ENCODE data around the gene GAS7.
A peak's percentile ranks its signal among the peaks of the same experiment; 100 is the strongest.
"Not testable (repeated sequence)": the region's sequence is repeated elsewhere in the genome, so short reads cannot be mapped to it uniquely, and the experiment has no call there.

GAS7 gene

DNA sequence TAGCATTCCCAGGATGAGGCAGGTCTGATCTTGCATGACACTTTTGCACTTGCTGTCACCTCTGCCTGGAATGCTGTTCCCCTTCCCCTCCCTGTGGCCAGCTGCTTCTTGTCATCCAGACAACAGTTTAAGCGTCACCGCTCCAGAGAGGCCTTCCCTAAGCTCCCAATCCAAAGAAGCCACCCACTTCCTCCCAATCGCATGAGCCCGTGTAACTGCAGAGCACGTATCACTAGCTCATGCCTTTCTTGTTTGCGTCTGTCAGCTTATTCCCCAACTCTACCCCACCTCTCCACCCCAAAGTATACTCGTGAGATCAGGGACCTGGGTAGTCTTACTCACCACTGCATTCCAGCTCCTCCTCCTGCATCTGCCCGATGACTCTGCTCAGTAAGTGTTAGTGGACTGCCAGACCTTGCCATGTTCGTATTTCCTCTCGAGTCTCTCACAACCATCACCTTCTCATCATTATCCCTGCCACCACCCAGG, 92.8 kb downstream of the GAS7 start:
- DNase-seq: no peak

DNA sequence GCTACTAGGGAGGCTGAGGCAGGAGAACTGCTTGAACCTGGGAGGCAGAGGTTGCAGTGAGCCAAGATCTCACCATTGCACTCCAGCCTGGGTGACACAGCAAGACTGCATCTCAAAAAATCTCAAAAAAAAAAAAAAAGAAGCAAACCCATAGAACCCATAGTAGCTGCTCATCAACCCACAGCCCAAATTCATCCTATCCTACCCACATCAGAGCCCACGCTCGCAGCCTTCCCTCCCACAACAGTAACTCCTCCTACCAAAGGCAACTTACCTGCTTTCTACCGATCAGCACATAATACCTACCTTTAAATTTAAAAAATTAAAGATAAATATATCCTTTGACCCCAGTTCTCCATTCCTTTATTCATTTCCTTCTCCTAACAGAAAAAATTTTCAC, 94.7 kb downstream of the GAS7 start:
- DNase-seq: no peak

DNA sequence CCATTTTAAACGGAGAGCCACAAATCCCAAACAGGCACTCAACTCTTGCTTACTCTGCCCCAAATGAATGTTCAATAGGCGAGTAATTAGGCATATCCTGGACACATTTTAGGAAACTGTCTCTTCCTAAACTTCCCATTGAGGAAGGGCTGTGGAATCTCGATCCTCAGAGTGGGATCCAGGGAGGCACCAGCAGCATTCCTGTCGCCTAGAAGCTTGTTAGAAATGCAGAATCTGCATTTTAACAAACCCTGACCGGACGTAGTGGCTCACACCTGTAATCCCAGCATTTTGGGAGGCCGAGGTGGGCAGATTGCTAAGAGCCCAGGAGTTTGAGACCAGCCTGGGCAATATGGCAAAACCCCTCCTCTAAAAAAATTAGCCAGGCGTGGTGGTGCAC, 95.6 kb downstream of the GAS7 start:
- no peak for DNase-seq

DNA sequence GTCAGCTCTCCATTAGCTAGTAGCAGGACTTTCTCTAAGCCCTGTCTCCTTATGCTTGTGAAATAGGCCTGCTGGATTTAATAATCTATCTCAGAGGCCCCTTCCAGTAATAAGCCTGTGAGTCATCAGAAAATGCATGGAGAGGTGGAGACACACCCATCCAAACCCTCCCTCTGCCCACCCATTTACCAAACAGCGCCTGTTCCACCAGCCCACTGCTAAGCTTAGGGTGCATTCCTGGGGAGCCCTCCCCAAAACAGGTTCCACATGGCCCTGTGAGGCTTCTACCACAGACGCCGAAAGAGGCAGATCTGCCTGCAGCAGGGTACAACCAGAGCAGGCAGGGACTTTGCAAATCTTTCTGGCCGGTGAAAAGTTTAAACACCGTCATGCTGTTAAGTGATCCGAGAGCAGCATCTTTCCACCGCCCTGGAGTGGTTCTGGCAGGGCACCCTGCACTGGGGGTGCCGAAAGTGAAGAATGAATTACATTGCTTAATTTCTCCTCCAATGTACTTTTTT, 99.3 kb downstream of the GAS7 start:
- DNase-seq: no peak

DNA sequence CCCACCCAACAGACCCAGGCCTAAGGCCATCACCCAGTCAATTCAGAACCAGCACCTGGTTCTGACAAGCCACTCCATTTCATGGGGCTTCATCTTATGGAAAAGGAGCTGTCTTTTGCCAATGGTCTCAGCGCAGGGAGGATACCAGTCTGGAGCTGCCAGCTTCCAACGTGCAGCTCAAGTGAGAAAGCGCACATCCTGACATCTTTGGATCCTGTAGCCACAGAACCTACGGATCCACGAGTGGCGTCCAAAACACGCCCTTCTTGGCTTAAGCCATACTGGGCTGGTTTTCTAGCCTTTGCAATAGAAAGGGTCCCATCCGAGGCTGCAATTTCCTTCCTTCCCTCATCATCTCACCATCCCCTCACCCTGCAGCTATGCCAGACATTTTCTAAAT, 101.8 kb downstream of the GAS7 start:
- no peak for DNase-seq

DNA sequence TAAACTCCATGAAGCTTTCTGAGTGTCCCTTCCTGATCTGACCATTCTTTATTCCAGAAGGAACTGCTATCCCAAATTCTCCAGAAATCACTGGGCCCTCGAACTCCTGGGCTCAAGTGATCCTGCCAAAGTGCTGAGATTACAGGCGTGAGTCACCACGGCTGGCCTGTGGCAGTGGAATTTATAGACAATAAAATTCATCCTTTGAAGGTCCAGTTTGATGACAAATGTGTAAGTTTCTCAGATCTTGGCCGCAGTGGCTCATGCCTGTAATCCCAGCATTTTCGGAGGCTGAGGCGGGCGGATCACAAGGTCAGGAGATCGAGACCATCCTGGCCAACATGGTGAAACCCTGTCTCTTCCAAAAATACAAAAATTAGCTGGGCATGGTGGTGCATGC, 103.1 kb downstream of the GAS7 start:
- not testable (repeated sequence) for DNase-seq

DNA sequence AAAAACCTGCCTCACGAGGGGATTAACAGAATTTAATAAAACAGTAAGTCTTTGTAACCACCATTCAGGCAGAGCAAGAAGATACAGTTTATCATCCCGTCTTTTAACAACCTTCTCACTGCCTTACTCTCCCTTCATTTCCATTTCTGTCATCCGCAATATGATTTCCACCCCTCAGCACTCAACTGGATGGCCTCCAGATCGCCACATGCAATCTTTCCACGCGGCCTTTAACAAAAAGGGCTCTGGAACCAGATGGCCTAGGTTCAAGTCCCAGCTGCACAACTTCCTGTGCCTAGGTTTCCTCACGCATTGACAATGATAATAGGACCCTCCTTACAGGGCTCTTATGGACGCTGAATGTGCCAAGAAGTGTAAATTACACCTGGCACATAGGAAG, 103.6 kb downstream of the GAS7 start:
- no peak for DNase-seq

DNA sequence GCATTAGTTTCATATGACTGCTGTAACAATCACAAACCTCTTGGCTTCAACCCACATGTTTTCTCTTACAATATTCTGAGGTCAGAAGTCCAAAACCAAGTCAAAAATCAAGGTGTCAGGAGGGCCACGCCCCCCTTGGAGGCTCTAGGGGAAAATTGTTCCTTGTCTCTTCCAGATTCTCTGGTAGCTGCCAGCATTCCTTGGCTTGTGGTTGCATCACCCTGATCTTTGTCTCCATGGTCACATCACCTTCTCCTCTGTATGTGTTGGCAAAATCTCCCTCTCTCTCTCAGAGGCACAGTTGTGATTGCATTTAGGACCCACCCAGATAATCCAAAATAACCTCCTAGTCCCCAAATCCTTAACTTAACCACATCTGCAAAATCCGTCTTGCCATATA, 105.8 kb downstream of the GAS7 start:
- DNase-seq: no peak

DNA sequence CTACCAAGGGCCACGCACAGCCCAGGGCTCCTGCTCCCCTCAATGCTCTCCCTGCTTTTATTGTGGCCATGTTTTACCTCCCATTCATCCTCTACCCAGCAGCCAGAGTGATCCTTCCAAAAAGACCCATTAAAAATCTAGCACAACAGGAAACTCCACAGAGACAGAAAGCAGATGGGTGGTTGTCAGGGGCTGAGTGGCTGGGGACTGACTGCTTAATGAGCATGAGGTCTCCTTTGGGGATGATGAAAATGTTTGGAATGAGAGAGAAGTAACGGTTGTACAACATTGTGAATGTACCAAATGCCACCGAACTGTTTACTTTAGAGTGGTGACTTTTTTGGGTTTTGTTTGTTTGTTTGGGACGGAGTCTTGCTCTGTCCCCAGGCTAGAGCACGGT, 107.4 kb downstream of the GAS7 start:
- no peak for DNase-seq

DNA sequence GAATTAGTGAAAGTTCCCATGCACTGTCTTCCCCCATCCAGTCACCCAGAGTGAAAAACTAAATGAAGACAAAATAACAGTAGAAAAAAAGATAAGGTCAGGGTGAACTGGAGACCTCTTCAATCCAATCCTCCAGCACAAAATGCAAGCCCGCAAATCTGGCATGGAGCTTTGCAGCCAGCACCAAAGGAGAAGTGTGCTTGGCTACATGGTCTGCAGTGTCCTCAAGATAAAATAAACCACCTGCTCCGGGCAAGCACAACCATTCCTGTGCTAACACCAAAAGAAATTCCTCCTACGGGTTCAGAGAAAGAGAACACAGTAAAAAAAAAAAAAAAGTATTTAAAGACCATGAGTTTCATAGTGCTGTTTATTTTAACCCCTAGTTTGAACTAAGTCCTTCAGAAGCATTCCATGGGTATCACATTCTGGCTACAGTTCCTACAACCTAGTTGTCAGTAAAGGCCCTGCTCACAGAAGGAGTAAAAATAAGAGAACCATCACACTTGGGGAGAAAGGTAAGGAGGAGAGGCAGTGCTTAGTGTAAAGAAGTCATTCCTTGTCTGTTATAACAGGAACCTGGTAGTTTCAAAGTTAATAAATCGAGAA, 109.1 kb downstream of the GAS7 start:
- no peak for DNase-seq

DNA sequence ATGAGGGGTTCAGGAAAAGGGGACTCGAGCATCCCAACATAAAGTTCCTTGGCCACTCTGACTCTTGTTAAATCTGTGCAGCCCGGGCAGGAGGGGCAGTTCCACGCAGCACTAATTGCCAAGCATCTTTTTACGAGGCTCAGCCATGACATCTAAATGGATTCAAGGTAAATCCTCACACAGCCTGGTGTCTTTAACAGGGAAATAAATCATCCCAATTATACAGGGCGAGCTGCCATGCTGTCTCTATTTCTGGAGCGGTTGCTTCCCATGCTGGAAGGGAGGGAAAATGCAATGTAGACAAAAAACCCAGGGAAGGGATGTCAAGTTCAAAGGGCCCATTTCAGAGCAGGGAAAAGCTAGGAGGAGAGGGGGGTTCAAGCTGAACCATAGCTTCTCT, 110.0 kb downstream of the GAS7 start:
- DNase-seq: no peak

DNA sequence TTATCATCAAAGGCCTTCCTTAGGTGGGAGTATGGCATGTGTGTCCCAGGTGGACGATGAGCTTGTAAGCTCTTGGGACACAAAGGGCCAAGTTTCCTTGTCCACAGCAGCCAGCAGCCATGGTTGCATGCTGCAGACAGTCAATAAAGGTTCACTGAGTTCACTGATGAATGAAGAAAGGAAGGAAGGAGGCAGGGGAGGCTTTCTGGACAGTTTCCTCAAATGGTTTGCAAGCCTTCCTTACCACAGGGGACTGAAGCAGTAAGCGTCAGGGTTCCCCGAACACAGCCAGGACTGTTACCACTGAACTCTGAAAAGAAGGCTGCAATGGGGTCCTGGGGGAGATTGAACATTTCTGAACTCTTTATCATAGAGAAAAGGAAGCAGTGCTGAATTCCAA, 111.1 kb downstream of the GAS7 start:
- no peak for DNase-seq

DNA sequence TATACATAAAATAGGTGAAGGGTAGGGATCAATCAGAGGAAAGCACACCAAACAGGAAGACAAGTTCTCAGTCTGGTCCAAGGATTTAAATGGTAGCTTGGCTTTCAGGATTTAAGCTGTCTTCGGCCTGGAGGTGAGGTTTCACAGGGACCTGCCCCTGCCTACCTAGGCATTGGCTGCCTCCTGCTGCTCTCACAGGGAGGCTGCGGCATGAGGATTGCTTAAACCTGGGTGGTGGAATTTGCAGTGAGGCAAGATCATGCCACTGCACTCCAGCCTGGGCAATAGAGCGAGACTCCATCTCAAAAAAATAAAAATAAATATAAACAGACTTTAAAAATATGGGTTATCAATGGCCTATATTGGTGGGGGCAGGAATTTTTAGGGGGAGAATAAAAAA, 114.5 kb downstream of the GAS7 start:
- no peak for DNase-seq

DNA sequence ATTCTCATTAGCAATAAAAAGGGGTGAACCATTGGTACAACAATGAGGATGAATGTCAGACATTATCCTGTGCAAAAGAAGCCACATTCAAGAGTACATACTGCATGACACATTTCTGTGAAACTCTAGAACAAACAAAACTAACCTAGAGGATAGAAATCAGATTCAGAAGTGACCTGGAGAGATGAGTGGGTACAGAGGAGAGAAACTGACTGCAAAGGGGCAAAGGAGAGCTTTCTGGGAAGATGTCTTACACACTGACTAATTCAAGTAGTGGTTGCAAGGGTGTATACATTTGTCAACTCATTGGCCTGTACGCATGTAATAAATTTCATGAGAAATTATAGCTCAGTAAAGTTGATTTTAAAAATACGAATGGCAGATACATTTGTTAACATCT, 115.6 kb downstream of the GAS7 start:
- no peak for DNase-seq

DNA sequence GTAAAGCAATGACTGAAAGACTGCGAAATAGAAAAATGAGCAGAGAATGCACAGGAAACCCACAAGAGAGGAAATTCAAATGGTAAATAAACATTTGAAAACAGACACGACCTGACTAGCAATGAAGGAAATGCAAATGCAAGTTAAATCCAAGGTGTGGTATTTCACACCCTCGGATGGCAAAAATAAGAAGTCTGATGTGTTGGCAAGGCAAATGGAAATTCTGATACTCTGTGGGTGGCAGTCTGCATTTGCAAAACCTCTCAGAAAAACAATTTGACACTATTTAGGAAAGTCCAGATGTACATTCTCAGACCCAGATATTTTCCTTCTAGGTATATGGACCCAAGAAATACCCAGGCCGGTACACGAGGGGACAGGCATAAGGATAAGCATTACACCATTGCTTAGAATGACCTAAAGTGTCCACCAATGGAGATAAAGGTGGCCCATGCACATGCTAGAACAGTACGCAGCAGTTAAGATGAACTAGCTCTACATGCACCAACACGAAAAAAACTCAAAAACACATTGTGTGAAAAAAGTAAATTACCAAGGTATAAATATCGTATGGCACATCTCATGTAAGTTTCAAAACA, 116.7 kb downstream of the GAS7 start:
- DNase-seq: peak; percentile 38

DNA sequence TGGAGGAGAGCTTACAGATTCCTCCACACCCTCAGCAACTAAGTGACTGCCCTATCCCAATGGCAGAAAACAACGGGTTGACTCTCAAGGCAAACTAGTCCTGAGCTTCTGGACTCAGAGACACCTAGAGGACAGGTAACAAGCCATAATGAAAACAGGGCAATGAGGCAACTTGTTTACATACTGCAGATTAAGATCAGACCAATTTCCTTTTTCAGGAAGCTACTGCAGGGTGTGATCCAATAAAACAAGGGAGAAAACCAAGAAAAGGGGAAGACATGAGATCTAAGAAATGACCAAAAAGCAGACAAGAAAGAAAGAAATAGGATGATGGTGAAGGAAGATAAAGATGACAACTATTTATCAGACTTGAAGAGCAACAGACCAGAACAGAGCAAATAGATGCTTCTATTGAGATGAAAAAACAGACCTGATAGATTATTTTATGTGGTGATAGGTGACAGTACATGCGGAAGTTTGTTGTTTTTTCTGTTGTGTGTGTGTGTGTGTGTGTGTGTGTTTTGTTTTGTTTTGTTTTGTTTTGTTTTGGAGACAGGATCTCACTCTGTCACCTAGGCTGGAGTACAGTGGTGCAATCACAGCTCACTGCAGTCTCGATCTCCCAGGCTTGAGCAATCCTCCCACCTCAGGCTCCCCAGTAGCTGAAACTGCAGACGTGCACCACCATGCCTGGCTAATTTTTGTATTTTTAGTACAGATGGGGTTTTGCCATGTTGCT, 120.7 kb downstream of the GAS7 start:
- DNase-seq: peak; percentile 26

DNA sequence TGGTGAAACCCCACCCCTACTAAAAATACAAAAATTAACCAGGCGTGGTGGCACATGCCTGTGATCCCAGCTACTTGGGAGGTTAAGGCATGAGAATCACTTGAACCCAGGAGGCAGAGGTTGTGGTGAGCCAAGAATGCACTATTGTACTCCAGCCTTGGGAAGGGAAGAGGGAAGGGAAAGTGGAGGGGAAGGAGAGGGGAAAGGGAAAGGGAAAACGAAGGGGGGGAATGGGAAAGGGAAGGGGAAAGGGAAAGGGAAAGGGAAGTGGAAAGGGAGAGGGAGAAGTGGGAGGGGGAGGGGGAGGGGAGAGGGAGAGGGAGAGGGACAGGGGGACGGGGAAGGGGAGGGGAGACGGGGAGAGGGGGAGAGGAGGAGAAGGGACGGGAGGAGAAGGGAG, 122.5 kb downstream of the GAS7 start:
- DNase-seq: no peak

DNA sequence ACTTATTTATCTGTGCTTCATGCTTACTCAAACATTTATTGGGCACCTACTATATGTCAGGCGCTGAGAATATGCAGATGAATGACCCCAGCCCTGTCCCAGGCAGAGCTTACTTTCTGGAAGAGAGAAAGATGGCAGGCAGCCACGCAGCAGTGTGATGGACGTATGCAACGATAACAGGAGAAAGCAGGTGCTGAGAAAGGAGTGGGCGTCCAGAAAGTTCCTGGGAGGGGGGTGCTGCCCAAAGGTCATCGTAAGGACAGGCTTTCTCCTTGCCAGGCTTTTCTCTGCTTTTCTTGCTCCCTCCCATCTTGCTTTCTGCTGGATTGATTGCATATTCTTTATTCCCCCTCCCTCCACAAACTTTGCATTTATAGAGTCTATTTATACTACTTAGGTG, 124.5 kb downstream of the GAS7 start:
- no peak for DNase-seq

DNA sequence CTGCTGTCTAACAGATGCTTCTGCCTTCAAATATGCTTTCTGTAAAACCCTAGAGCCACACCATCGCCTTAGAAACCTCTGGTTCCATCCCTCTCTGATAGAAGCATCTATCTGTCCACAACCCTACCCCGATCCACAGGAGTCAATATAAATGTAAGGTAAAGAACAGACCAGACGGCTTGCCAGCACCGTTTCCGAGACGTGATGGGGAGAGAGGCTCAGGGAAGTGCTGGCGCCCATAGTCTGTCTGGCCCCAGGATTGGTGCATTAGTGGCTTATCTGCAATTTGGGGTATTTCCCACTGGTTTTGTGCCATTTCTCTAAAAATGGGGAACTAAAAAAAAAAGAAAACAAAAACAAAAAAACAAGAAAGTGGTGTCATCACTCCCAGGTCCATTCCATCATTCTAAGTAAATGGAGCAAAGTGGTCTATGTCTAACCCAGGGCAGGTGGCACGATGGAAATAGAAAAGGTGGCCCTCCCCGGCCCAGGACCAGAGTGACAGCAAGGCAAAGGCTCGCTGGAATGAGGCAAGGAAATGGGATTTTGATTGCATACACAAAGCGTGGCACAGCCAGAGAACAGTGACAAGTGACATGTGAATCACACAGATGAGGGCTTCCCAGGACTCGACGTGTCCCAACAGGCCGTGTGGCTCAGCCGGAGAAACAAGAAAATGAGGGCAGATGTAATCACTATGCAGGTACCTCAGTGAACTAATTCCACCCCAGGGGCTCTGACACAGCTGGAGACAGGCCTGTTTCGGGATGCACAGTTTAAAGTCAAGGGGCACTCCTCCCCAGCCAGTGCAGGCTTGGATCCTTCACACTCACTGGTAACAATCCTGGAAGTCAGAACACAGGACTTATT, 125.6 kb downstream of the GAS7 start:
- no peak for DNase-seq

DNA sequence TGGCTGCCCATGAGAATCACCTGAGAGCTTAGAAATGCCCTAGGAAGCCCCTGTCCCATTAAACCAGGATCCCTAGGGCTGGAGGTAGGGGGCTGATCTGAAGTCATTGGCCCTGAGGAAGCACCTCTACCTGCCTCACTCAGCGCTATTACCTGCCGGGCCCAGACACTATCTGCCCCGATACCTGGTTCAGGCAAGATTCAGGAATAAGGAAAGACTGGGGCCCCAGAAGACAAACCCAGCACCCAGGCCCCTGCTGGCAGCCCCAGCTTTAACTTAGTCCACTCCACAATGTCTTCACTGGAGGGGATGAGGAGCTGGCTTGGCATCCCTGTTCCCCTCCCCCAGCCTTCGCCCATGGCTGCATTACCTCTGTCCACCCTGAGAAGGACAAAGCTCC, 126.3 kb downstream of the GAS7 start:
- no peak for DNase-seq

DNA sequence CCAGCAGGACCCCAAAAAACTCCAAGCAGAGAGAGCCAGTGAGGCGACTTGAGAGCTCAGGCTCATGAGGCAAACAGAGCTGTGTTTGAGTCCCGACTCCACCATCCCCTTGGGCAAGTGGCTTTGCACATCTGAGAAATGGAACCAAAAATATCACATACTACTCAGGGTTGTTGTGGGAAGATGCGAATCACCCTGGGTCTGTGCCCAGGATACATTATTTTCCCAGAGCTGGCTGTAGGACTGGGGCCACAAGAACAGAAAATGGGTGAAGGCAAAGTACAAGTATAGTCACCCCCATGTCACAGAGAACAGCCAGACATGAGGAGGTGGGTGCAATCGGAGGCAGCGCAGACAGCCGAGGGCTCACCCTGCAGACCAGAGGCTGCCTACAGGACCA, 127.3 kb downstream of the GAS7 start:
- DNase-seq: no peak

DNA sequence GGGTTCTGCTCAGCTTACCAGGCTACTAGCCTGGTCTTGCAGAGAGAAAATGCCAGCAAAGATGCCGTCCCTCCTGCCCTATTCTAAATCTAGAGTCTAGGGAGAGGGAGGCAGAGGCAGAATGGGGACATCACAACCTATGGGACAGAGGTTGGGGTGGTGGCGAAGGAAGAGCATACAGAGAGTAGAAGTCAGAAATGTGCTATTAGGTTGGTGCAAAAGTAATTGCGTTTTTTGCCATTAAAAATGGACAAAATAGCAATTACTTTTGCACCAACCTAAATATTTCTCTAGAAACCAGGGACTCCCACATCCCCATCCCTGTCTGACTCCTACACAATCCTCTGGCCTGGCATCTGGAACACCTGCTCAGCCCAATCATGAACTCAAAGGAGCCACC, 127.7 kb downstream of the GAS7 start:
- DNase-seq: no peak

DNA sequence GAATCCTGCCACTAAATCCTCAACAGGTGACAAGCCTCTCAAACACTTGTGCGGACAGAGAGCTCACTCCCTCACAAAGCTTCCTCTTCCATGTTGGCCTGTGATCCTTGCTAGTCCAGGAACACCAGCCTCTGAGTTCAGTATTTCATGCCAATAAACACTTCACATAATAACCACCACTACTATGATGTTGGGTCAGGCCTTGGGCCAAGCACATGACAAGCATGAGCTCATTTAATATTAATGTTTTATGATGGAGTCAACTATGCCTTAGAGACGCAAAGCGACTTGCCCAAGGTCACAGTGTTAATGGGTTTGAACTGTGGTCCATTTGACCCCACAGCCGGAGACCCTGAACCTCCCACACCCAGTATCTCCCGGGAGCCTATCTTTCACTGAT, 129.1 kb downstream of the GAS7 start:
- no peak for DNase-seq

All from CD4-positive, alpha-beta T cell treated with Interleukin-17A for 1 hour (primary cell).